Neural crest cell (in vitro differentiated cells): ENCODE measurements around the gene CDR2L. TPM values are rescaled to one million over a fixed set of nuclear protein-coding genes. Genes with fewer than 3 reads are reported as not detected.
"Not testable (repeated sequence)": the region's sequence is repeated elsewhere in the genome, so short reads cannot be mapped to it uniquely, and the experiment has no call there.

ENCODE experiments used
- DNase-seq: peaks from one replicate; pipeline ENCODE4 v3.0.0; 2021; ENCODE audit warnings: low read depth, mixed read lengths, low spot score
- H3K27ac Mint-ChIP-seq: one replicate; pipeline ENCODE4 v1.8.0; 2021; ENCODE audit warnings: mild to moderate bottlenecking, mixed read lengths; ENCODE audit not compliant: unreplicated experiment
- H3K27me3 Mint-ChIP-seq: 2 replicates; pipeline ENCODE4 v1.8.0; 2021; ENCODE audit warnings: low read depth, mild to moderate bottlenecking, mixed read lengths
- H3K36me3 Mint-ChIP-seq: 2 replicates; pipeline ENCODE4 v1.8.0; 2021; ENCODE audit warnings: low read depth, mild to moderate bottlenecking, mixed read lengths
- H3K4me1 Mint-ChIP-seq: 2 replicates; pipeline ENCODE4 v1.8.0; 2021; ENCODE audit warnings: mixed read lengths
- H3K4me3 Mint-ChIP-seq: one replicate; pipeline ENCODE4 v1.8.0; 2021; ENCODE audit warnings: mild to moderate bottlenecking, mixed read lengths
- H3K9me3 Mint-ChIP-seq: 2 replicates; pipeline ENCODE4 v1.8.0; 2021; ENCODE audit warnings: mixed read lengths
- CTCF ChIP-seq: fragments of 200-600 bp; sonication (generic); conservative IDR thresholded peaks from 2 replicates; pipeline ENCODE4 v1.5.0; 2021; ENCODE audit warnings: antibody characterized with exemption, mild to moderate bottlenecking
- total RNA-seq: library from RNA; stranded (reverse); gene quantifications from 2 replicates; pipeline ENCODE4 v1.2.1, GENCODE V29; 2021

The CDR2L gene
- total RNA-seq, 1 donor from 2014 or later: 24.1 TPM

GRCh38 chr17:74981318-74981978 is 6.0 kb upstream of the CDR2L start:
- no peak for DNase-seq
- Mint-ChIP-seq H3K36me3 (no peaks in the 10 kb centered on the region), H3K27me3 (peaks cover 3% of the 10 kb centered on the region), H3K4me3 (peak overlapping the region; percentile 94), H3K9me3 (no peaks in the 10 kb centered on the region), H3K27ac (peak overlapping the region; percentile 99), H3K4me1 (peaks cover 7% of the 10 kb centered on the region)
- TF ChIP-seq CTCF: no peak

- no peaks in the 10 kb centered on the region for H3K9me3 Mint-ChIP-seq
- peak; percentile 69 for DNase-seq
- peak; percentile 19 for TF ChIP-seq CTCF
- H3K36me3 Mint-ChIP-seq: no peaks in the 10 kb centered on the region
- peak overlapping the region; percentile 94 for H3K4me3 Mint-ChIP-seq
- peaks cover 8% of the 10 kb centered on the region for H3K4me1 Mint-ChIP-seq
- H3K27me3 Mint-ChIP-seq: peaks cover 3% of the 10 kb centered on the region
- peak overlapping the region; percentile 99 for H3K27ac Mint-ChIP-seq
These were observed 5.3 kb upstream of the CDR2L start for GRCh38 chr17:74981979-74982662.

GRCh38 chr17:74982663-74983313 is 4.6 kb upstream of the CDR2L start:
- not testable (repeated sequence) for DNase-seq, H3K36me3 Mint-ChIP-seq, H3K9me3 Mint-ChIP-seq, H3K27ac Mint-ChIP-seq, H3K27me3 Mint-ChIP-seq
- Mint-ChIP-seq H3K4me1 (peaks cover 11% of the 10 kb centered on the region), H3K4me3 (peak overlapping the region; percentile 94)

- H3K9me3 Mint-ChIP-seq: no peaks in the 10 kb centered on the region
- DNase-seq: no peak
- H3K27me3 Mint-ChIP-seq: no peaks in the 10 kb centered on the region
- H3K27ac Mint-ChIP-seq: no peak overlapping the region
- peak overlapping the region; percentile 86 for H3K4me3 Mint-ChIP-seq
- TF ChIP-seq CTCF: no peak
- H3K4me1 Mint-ChIP-seq: peaks cover 24% of the 10 kb centered on the region
- H3K36me3 Mint-ChIP-seq: no peaks in the 10 kb centered on the region
These were observed 1.2 kb upstream of the CDR2L start for GRCh38 chr17:74986206-74986576.

GRCh38 chr17:74987909-74988711 is 678 bp downstream of the CDR2L start:
- Mint-ChIP-seq H3K4me3 (peak overlapping the region; percentile 95), H3K9me3 (no peaks in the 10 kb centered on the region), H3K27ac (peak overlapping the region; percentile 93), H3K36me3 (no peaks in the 10 kb centered on the region), H3K4me1 (peaks cover 21% of the 10 kb centered on the region), H3K27me3 (no peaks in the 10 kb centered on the region)
- DNase-seq: peak; percentile 49
- TF ChIP-seq CTCF: no peak
